Activated CD4-positive, CD25-positive, alpha-beta regulatory T cell treated with anti-CD3 and anti-CD28 coated beads, Interleukin-2, amount 50 U/mL, for 72 hours (primary cell): ENCODE data around the gene PCGF6.
"Not testable (repeated sequence)": the region's sequence is repeated elsewhere in the genome, so short reads cannot be mapped to it uniquely, and the experiment has no call there.

ENCODE experiments used
- DNase-seq: peaks from one replicate; pipeline ENCODE4 v3.0.0; 2021

PCGF6 gene

GRCh38 chr10:103350517-103351260 lies at the start of gene PCGF6:
Gene PCGF6 (minus strand): TSS chr10:103351140. CDS start chr10:103351066, 74 bp downstream.
- DNase-seq: peak; percentile 83

- DNase-seq: no peak
Observed at GRCh38 chr10:103397191-103397825, 46.4 kb upstream of the PCGF6 start.

GRCh38 chr10:103396789-103397087 lies 45.8 kb upstream of the PCGF6 start:
- DNase-seq: no peak

- DNase-seq: peak; percentile 92
Observed at GRCh38 chr10:103396067-103396788, 45.3 kb upstream of the PCGF6 start, which contains the start of the genes ATP5MK and PDCD11. Gene ATP5MK (minus strand): TSS chr10:103396475. CDS start chr10:103392457, 4,018 bp downstream. Gene PDCD11 (plus strand): TSS chr10:103396626. CDS start chr10:103398427, 1,801 bp downstream.

- DNase-seq: no peak
Observed at GRCh38 chr10:103395754-103396066, 44.8 kb upstream of the PCGF6 start.

GRCh38 chr10:103394180-103394579 lies 43.2 kb upstream of the PCGF6 start:
- no peak for DNase-seq

GRCh38 chr10:103382769-103383168 lies 31.8 kb upstream of the PCGF6 start:
- no peak for DNase-seq

GRCh38 chr10:103374263-103374662 lies 23.3 kb upstream of the PCGF6 start:
- no peak for DNase-seq

GRCh38 chr10:103373544-103373943 lies 22.6 kb upstream of the PCGF6 start:
- DNase-seq: no peak

- DNase-seq: peak; percentile 86
Observed at GRCh38 chr10:103367782-103368518, 17.0 kb upstream of the PCGF6 start, which contains the start of gene TAF5. Gene TAF5 (plus strand): TSS chr10:103367976. CDS start chr10:103367990, 14 bp downstream.

- no peak for DNase-seq
Observed at GRCh38 chr10:103367379-103367781, 16.4 kb upstream of the PCGF6 start.

- not testable (repeated sequence) for DNase-seq
Observed at GRCh38 chr10:103360791-103361190, 9.9 kb upstream of the PCGF6 start.

GRCh38 chr10:103359493-103359892 lies 8.6 kb upstream of the PCGF6 start:
- DNase-seq: not testable (repeated sequence)

- DNase-seq: no peak
Observed at GRCh38 chr10:103355906-103356599, 5.1 kb upstream of the PCGF6 start.

- DNase-seq: not testable (repeated sequence)
Observed at GRCh38 chr10:103354567-103354966, 3.6 kb upstream of the PCGF6 start.

- no peak for DNase-seq
Observed at GRCh38 chr10:103353281-103353680, 2.3 kb upstream of the PCGF6 start.

- no peak for DNase-seq
Observed at GRCh38 chr10:103350175-103350516, 794 bp downstream of the PCGF6 start.

- no peak for DNase-seq
Observed at GRCh38 chr10:103336370-103336769, 14.6 kb downstream of the PCGF6 start.

- DNase-seq: no peak
Observed at GRCh38 chr10:103334567-103334966, 16.4 kb downstream of the PCGF6 start.

- no peak for DNase-seq
Observed at GRCh38 chr10:103333934-103334520, 16.9 kb downstream of the PCGF6 start.

GRCh38 chr10:103327906-103328305 lies 23.0 kb downstream of the PCGF6 start:
- DNase-seq: no peak

- DNase-seq: no peak
Observed at GRCh38 chr10:103316087-103316486, 34.9 kb downstream of the PCGF6 start.
